ENCODE results near the gene PLEKHA8. TPM values are rescaled to one million over a fixed set of nuclear protein-coding genes. Genes with fewer than 3 reads are reported as not detected.

PLEKHA8 gene
- total and polyA plus RNA-seq, 10 of the 15 experiments (the other 5 are each of a cell fraction or from before 2014, with no cell fraction given): 1.1 to 13.2 (median 5.7) TPM

DNA sequence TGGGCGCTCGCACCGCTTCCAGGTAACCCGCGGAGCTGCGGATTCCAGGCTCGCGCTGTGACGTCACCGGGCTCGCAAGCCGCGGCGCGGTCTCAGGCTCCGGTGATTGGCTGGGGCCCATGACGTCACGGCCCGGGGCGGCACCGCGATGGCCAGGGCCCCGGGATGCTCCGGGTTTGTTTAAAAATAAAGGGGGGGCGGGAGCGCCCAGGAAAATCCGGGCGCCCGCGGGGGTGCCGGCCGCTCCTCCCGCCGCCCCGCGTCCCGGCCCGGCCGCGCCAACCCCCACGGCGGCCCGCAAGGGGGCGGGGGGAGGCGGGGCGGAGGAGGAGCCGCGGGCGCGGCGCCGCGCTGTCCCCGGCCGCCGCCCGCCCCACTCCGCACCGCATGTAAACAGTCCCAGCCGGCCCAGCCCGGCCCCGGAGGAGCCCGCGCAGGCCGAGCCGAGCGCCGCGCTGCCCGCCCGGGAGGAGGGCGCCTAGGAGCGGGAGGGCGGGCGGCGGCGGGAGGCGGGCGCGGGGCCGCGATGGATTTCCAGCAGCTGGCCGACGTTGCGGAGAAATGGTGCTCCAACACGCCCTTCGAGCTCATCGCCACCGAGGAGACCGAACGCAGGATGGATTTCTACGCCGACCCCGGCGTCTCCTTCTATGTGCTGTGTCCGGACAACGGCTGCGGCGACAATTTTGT is 106.5 kb downstream of the PLEKHA8 start, which contains the start of gene MTURN (continued):
- TF ChIP-seq, protein P1, sequence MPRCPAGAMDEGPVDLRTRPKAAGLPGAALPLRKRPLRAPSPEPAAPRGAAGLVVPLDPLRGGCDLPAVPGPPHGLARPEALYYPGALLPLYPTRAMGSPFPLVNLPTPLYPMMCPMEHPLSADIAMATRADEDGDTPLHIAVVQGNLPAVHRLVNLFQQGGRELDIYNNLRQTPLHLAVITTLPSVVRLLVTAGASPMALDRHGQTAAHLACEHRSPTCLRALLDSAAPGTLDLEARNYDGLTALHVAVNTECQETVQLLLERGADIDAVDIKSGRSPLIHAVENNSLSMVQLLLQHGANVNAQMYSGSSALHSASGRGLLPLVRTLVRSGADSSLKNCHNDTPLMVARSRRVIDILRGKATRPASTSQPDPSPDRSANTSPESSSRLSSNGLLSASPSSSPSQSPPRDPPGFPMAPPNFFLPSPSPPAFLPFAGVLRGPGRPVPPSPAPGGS (IDR thresholded peaks at IDR 0.05; ENCODE audit: borderline replicate concordance, insufficient read depth, low read depth, low read length, poor library complexity, severe bottlenecking): no peak
- TF ChIP-seq BMI1 (IDR thresholded peaks at IDR 0.05; ENCODE audit: borderline replicate concordance): no peak
- TF ChIP-seq, protein P2, sequence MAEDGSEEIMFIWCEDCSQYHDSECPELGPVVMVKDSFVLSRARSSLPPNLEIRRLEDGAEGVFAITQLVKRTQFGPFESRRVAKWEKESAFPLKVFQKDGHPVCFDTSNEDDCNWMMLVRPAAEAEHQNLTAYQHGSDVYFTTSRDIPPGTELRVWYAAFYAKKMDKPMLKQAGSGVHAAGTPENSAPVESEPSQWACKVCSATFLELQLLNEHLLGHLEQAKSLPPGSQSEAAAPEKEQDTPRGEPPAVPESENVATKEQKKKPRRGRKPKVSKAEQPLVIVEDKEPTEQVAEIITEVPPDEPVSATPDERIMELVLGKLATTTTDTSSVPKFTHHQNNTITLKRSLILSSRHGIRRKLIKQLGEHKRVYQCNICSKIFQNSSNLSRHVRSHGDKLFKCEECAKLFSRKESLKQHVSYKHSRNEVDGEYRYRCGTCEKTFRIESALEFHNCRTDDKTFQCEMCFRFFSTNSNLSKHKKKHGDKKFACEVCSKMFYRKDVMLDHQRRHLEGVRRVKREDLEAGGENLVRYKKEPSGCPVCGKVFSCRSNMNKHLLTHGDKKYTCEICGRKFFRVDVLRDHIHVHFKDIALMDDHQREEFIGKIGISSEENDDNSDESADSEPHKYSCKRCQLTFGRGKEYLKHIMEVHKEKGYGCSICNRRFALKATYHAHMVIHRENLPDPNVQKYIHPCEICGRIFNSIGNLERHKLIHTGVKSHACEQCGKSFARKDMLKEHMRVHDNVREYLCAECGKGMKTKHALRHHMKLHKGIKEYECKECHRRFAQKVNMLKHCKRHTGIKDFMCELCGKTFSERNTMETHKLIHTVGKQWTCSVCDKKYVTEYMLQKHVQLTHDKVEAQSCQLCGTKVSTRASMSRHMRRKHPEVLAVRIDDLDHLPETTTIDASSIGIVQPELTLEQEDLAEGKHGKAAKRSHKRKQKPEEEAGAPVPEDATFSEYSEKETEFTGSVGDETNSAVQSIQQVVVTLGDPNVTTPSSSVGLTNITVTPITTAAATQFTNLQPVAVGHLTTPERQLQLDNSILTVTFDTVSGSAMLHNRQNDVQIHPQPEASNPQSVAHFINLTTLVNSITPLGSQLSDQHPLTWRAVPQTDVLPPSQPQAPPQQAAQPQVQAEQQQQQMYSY (CRISPR knock-in tag; IDR thresholded peaks at IDR 0.05): no peak
- no peak for TF ChIP-seq HDGF (IDR thresholded peaks at IDR 0.05)
- TF ChIP-seq SIX5 (IDR thresholded peaks at IDR 0.05; ENCODE audit: low read depth, low read length, severe bottlenecking): no peak
- TF ChIP-seq, protein P3, sequence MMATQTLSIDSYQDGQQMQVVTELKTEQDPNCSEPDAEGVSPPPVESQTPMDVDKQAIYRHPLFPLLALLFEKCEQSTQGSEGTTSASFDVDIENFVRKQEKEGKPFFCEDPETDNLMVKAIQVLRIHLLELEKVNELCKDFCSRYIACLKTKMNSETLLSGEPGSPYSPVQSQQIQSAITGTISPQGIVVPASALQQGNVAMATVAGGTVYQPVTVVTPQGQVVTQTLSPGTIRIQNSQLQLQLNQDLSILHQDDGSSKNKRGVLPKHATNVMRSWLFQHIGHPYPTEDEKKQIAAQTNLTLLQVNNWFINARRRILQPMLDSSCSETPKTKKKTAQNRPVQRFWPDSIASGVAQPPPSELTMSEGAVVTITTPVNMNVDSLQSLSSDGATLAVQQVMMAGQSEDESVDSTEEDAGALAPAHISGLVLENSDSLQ (IDR thresholded peaks at IDR 0.05): no peak
- no peak for TF ChIP-seq CBX3 (IDR thresholded peaks at IDR 0.05; ENCODE audit: borderline replicate concordance, low read depth)
- TF ChIP-seq PAX5 (IDR thresholded peaks at IDR 0.05; ENCODE audit: borderline replicate concordance, low read depth, low read length): no peak
- no peak for TF ChIP-seq RCOR1 (conservative IDR thresholded peaks at IDR 0.05; ENCODE audit: low read depth, low read length)
- TF ChIP-seq TCF12 (IDR thresholded peaks at IDR 0.05; ENCODE audit: low read depth, low read length): 0 out of 2 replicates have a peak, but pooled peaks have one; percentile 8
- no peak for TF ChIP-seq MEF2B (IDR thresholded peaks at IDR 0.05; ENCODE audit: partially characterized antibody, poor library complexity, severe bottlenecking)
- TF ChIP-seq, protein P4, sequence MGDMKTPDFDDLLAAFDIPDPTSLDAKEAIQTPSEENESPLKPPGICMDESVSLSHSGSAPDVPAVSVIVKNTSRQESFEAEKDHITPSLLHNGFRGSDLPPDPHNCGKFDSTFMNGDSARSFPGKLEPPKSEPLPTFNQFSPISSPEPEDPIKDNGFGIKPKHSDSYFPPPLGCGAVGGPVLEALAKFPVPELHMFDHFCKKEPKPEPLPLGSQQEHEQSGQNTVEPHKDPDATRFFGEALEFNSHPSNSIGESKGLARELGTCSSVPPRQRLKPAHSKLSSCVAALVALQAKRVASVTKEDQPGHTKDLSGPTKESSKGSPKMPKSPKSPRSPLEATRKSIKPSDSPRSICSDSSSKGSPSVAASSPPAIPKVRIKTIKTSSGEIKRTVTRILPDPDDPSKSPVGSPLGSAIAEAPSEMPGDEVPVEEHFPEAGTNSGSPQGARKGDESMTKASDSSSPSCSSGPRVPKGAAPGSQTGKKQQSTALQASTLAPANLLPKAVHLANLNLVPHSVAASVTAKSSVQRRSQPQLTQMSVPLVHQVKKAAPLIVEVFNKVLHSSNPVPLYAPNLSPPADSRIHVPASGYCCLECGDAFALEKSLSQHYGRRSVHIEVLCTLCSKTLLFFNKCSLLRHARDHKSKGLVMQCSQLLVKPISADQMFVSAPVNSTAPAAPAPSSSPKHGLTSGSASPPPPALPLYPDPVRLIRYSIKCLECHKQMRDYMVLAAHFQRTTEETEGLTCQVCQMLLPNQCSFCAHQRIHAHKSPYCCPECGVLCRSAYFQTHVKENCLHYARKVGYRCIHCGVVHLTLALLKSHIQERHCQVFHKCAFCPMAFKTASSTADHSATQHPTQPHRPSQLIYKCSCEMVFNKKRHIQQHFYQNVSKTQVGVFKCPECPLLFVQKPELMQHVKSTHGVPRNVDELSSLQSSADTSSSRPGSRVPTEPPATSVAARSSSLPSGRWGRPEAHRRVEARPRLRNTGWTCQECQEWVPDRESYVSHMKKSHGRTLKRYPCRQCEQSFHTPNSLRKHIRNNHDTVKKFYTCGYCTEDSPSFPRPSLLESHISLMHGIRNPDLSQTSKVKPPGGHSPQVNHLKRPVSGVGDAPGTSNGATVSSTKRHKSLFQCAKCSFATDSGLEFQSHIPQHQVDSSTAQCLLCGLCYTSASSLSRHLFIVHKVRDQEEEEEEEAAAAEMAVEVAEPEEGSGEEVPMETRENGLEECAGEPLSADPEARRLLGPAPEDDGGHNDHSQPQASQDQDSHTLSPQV (IDR thresholded peaks at IDR 0.05): no peak
- peak; percentile 96 for TF ChIP-seq CREB1 (IDR thresholded peaks at IDR 0.05; ENCODE audit: low read depth)
- no peak for TF ChIP-seq CHD2 (IDR thresholded peaks at IDR 0.05; ENCODE audit: borderline replicate concordance, low read depth, low read length)
- TF ChIP-seq GABPA (IDR thresholded peaks at IDR 0.05; ENCODE audit: low read depth): no peak
- peak; percentile 89 for TF ChIP-seq NFYB (IDR thresholded peaks at IDR 0.05; ENCODE audit: insufficient read depth, low read depth, low read length)
- TF ChIP-seq CEBPB (IDR thresholded peaks at IDR 0.05; ENCODE audit: borderline replicate concordance in 1 of 2, low read depth in 2 of 2, low read length in 2 of 2): no peak
- TF ChIP-seq JUNB (IDR thresholded peaks at IDR 0.05): no peak
- peak; percentile 41 for TF ChIP-seq DPF2 (IDR thresholded peaks at IDR 0.05)
- no peak for TF ChIP-seq HDAC2 (IDR thresholded peaks at IDR 0.05)
